ENCODE measurements around the gene SERPINB8. TPM values are rescaled to one million over a fixed set of nuclear protein-coding genes. Genes with fewer than 3 reads are reported as not detected.

The SERPINB8 gene
- total RNA-seq, 2 experiments from 2014 or later, result 6.3 to 7.5 TPM

DNA sequence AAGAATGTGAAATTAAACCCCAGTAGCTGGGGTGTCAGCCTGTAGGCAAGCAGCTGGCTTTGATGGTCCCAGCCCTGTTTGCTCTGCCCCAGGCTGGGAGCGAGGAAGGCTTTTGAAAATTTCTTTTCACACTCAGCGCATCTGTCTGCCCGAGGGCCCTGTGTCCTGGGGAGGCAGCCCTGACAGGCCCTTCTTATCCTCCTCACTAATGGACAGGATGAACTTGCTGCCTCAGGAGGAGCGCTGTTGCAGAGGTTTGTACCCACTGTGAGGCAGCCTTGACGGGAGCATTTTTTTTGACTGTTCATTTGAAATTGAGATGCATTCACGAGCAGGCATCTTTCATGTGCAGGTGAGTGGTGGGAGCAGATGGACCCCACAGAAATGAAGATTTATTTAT, 62.4 kb downstream of the SERPINB8 start:
- TF ChIP-seq, protein P1, sequence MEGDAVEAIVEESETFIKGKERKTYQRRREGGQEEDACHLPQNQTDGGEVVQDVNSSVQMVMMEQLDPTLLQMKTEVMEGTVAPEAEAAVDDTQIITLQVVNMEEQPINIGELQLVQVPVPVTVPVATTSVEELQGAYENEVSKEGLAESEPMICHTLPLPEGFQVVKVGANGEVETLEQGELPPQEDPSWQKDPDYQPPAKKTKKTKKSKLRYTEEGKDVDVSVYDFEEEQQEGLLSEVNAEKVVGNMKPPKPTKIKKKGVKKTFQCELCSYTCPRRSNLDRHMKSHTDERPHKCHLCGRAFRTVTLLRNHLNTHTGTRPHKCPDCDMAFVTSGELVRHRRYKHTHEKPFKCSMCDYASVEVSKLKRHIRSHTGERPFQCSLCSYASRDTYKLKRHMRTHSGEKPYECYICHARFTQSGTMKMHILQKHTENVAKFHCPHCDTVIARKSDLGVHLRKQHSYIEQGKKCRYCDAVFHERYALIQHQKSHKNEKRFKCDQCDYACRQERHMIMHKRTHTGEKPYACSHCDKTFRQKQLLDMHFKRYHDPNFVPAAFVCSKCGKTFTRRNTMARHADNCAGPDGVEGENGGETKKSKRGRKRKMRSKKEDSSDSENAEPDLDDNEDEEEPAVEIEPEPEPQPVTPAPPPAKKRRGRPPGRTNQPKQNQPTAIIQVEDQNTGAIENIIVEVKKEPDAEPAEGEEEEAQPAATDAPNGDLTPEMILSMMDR (IDR thresholded peaks at IDR 0.05), result no peak
- H3K27ac Mint-ChIP-seq, result no peak overlapping the region
- POLR2A ChIA-PET, result no interaction called here
- intact Hi-C loops (cut with micrococcal nuclease), result no loop called here
- DNase-seq, result no peak
- CTCF ChIA-PET, result no interaction called here
- H3K9me3 Mint-ChIP-seq, result no peaks in the 10 kb centered on the region
- H3K36me3 Mint-ChIP-seq (ENCODE audit: low read depth), result no peaks in the 10 kb centered on the region
- no peaks in the 10 kb centered on the region for H3K4me1 Mint-ChIP-seq (ENCODE audit: low read depth)
- no peak for ATAC-seq
- H3K4me3 Mint-ChIP-seq, result no peak overlapping the region
- peaks cover 13% of the 10 kb centered on the region for H3K27me3 Mint-ChIP-seq

DNA sequence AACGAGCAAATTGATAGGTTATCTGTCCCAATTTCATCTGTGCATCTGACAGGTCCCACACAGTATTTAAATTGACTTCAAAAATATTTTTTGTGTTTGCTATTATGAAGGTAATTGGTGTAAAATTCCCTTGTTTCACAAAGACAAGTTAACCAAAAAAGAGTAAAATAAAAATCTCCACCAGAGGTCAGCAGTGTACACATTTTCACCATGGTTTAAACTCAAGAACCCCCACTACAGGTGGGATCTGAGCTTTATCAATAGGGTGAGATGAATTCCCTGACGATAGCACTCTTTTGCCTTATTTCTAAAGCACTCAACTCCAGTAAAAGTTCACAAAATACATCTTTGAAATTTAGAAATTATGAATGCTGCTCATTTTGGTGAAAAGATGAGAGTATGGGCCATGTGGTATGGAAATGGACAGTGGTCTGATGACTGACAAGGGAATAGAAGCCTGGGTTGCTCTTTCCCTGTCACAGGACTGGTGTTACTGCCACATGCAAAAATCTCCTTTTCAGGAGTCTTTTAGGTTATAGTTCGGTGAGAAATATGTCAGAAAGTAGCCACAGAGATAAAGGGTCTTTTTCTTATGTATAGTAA, 68.0 kb downstream of the SERPINB8 start:
- no peak for ATAC-seq
- ChIA-PET CTCF (interaction anchor here (0.8 to 1.7 kb wide), 13 partner anchors 10 to 756 kb away, joined by 3 to 5 read pairs (median 3); no protein-coding TSS in a partner anchor), POLR2A (no interaction called here)
- Mint-ChIP-seq H3K27me3 (peaks cover 2% of the 10 kb centered on the region), H3K4me1 (ENCODE audit: low read depth) (no peaks in the 10 kb centered on the region), H3K9me3 (no peaks in the 10 kb centered on the region), H3K27ac (no peak overlapping the region), H3K4me3 (no peak overlapping the region), H3K36me3 (ENCODE audit: low read depth) (no peaks in the 10 kb centered on the region)
- intact Hi-C loops (cut with micrococcal nuclease), result no loop called here
- TF ChIP-seq, protein P1 (IDR thresholded peaks at IDR 0.05), result peak; percentile 78
- DNase-seq, result no peak

Other genes starting within 250 kb of the SERPINB8 start
- gene SERPINB7, start 194.7 kb upstream of the SERPINB8 start, total RNA-seq, result not detected
- not detected for gene SERPINB2, start 82.4 kb upstream of the SERPINB8 start, total RNA-seq
- not detected for gene SERPINB10, start 62.1 kb upstream of the SERPINB8 start, total RNA-seq
- 1 to 10 TPM; 1.4 to 1.6 TPM for gene HMSD, start 20.8 kb upstream of the SERPINB8 start, total RNA-seq
- gene LINC00305, start 179.0 kb downstream of the SERPINB8 start, total RNA-seq, result not detected

All from activated CD8-positive, alpha-beta T cell treated with anti-CD3 and anti-CD28 coated beads for 36 hours (primary cell).